ENCODE data around the gene NEDD4L. TPM values are rescaled to one million over a fixed set of nuclear protein-coding genes. Genes with fewer than 3 reads are reported as not detected.

Gene NEDD4L
- total RNA-seq, 2 experiments from 2014 or later, result 3.7 to 4.2 TPM

DNA sequence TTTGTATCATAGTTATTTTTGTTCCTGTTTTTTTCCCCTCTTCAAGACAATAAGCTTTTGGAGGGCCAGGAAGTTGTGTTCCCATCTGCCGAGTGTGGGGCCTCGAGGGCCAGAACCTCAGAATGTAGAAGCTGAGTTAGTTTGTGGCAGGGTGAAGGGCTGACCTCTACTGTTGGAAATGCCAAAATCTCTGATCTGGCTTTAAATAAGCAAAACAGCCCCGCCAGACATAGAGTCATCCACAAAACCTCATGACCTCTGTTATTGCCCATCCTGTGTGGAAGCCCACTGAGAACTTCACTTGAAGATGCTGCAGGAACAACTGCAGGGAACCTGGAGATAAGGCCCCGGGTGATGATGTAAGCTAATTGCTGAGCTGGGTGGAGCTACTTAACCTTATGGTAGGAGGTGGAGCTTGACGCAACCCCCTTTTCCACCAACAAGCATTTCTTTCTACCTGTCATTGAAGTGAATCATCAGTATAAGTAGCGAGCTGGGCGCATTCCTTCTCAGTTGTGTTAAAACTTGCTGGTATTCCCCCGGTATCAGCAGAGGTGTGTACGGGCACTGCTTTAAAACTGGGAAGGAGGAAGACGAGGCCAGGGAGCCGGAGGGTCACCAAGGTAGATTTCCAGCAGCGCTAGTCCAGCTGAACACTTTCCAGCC, 177.2 kb downstream of the NEDD4L start:
- POLR2A ChIA-PET, result no interaction called here
- CTCF ChIA-PET, result no interaction called here

DNA sequence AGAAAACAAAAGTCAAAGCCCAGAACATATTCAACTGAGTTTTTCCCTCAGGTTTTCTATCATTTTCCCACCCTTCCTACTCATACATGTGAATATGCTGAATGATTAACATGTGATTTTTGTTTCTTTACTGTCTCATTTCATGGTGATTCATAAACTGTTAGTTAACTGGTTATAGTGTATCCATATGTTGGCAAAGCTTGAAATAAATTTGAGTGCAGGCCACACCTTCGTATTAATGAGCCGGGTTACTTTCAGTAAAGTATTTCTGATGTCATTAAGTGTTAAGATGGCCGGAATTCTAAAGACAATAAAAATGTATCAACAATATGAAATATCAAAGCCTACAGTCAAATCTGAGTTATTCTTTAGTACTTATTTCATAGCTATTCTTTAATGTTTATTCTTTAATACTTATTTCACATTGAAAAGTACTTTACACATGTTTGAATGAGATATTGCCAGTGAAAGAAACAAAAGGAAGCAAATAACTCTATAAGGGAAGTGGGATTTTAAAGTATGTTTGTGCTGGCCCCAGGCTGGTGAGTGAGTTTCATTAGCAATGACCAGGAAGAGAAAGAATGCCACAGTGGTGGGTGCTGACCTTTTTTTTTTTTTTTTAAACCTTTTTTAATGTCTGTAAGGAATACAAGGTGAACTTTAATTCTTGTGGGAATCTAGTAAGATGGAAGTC, 178.6 kb downstream of the NEDD4L start:
- CTCF ChIA-PET, result no interaction called here
- POLR2A ChIA-PET, result no interaction called here

GRCh38 chr18:58223717-58224424, 179.8 kb downstream of the NEDD4L start:
- CTCF ChIA-PET, result no interaction called here
- POLR2A ChIA-PET, result no interaction called here

GRCh38 chr18:58224425-58224750, 180.4 kb downstream of the NEDD4L start:
- ChIA-PET POLR2A (no interaction called here), CTCF (no interaction called here)

DNA sequence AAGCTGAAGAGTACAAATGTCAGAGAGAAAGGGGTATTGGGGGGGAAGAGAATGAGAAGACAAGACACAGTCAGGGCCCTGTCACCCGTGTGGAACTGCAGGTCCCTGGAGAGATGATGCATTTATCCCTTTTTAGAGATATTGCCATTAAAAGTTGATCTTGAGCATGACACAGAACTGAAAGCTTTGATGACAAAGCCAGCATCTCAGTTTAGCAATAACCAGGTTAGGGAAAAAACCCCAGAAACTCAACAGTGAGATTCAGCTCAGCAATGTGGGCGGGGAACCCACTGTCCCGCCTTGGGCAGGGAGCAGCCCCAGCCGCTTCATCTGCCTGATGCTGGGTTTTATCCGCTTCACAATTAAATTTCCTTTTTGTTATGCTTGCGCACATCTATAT, 181.1 kb downstream of the NEDD4L start:
- POLR2A ChIA-PET, result no interaction called here
- CTCF ChIA-PET, result no interaction called here

GRCh38 chr18:58226429-58226828, 182.4 kb downstream of the NEDD4L start:
- ChIA-PET POLR2A (no interaction called here), CTCF (interaction anchor here (1.1 to 1.2 kb wide), 2 partner anchors 16 to 48 kb away, joined by 4 read pairs; no protein-coding TSS in a partner anchor)

GRCh38 chr18:58227361-58227930, 183.4 kb downstream of the NEDD4L start:
- CTCF ChIA-PET, result no interaction called here

GRCh38 chr18:58228176-58228575, 184.2 kb downstream of the NEDD4L start:
- POLR2A ChIA-PET, result no interaction called here
- CTCF ChIA-PET, result no interaction called here

More at GRCh38 chr18:58227361-58227930, 183.4 kb downstream of the NEDD4L start:
- POLR2A ChIA-PET, result no interaction called here

DNA sequence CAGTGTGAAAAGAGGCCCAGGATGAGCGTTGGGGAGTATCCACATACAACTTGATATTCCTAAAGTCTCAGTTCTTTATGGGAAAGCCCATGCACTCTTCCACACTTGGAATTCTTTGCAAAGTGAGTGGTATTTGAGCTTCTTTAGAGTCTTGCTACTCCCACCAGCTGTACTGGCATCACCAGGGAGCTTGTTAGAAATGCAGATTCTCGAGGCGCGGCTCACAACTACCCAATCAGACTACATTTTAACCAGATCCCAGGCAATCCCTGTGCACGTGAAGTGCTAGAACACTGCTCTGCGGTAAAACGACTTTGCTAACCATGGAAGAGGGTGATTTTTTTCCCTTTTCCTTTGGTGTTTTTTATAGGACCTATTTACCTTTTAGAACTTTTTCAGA, 184.7 kb downstream of the NEDD4L start:
- ChIA-PET CTCF (no interaction called here), POLR2A (no interaction called here)

GRCh38 chr18:58229162-58229561, 185.1 kb downstream of the NEDD4L start:
- ChIA-PET CTCF (no interaction called here), POLR2A (no interaction called here)

GRCh38 chr18:58230438-58231179, 186.6 kb downstream of the NEDD4L start:
- ChIA-PET CTCF (interaction anchor here (0.7 kb wide), 1 partner anchor 645 kb away, joined by 5 read pairs; no protein-coding TSS in a partner anchor), POLR2A (no interaction called here)

DNA sequence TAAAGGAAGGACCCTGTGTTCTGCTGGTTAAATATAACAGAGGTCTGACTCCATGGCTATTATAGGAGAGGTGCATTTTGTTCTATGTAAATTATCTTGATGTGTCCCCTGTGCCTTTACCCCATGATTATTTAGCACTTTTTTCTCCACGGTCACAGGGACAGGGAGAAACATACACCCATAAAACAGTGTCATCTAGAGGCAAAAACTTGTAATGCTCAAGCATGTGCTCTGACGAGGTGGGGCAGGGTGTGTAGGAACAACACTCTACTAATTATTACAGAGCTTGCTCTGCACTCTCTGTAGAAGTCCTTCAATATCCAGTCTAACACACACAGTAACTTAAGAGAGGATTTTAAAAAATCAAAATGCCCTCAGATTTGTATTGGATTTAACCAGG, 187.9 kb downstream of the NEDD4L start:
- CTCF ChIA-PET, result no interaction called here
- POLR2A ChIA-PET, result no interaction called here

GRCh38 chr18:58232668-58233067, 188.6 kb downstream of the NEDD4L start:
- CTCF ChIA-PET, result no interaction called here
- POLR2A ChIA-PET, result no interaction called here

DNA sequence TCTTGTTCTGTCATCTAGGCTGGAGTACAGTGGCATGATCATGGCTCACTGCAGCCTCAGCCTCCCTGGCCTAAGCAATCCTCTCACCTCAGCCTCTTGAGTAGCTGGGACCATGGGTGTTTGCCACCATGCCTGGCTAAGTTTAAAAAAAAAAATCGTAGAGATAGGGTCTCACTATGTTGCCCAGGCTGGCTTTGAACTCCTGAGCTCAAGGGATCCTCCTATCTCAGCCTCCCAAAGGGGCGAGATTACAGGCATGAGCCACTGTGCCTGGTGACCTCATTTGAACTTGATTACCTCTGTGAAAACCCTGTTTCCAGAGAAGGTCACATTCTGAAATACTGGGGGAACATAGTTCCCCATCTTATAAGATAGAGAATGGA, 190.3 kb downstream of the NEDD4L start:
- POLR2A ChIA-PET, result no interaction called here
- CTCF ChIA-PET, result no interaction called here

DNA sequence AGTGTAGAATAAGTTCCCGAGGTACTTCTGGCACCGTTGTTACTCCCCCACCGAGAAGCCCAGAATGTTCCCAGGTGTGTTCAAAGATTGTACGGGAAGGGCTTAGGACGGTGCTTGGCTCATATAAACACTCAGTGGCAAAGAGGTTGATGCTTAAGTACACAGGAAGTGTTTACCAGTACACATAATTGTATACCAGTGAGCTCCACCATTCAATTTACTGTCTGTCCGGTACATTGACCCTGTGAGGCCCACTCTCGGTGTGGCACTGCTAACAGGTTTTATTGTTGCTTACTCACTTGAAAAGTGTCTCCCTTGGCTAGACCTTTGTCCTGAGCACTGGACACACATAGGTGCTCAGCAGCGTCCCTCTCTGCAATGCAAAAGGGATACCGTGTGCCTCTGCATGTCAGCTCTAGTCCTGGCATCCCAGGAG, 191.0 kb downstream of the NEDD4L start:
- CTCF ChIA-PET, result no interaction called here
- POLR2A ChIA-PET, result no interaction called here

DNA sequence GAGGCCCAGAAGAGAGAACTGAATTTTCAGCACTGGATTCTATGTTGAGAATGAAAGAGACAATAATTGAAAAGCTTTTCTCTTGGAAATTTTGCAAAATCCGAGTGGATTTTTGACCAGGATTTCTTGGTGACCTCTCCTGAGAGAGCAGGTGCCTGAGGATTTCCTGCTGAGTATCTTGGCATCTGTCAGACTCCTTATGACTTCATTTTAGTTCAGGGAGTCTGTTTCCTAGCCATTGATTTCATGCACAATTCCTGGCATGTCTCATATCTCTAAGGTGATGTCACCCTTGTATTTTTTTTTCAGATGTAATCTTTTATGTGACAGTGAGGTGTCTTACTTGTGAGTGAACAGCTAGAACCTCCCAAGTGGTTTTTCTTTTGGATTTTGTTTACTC, 195.9 kb downstream of the NEDD4L start:
- CTCF ChIA-PET, result no interaction called here

DNA sequence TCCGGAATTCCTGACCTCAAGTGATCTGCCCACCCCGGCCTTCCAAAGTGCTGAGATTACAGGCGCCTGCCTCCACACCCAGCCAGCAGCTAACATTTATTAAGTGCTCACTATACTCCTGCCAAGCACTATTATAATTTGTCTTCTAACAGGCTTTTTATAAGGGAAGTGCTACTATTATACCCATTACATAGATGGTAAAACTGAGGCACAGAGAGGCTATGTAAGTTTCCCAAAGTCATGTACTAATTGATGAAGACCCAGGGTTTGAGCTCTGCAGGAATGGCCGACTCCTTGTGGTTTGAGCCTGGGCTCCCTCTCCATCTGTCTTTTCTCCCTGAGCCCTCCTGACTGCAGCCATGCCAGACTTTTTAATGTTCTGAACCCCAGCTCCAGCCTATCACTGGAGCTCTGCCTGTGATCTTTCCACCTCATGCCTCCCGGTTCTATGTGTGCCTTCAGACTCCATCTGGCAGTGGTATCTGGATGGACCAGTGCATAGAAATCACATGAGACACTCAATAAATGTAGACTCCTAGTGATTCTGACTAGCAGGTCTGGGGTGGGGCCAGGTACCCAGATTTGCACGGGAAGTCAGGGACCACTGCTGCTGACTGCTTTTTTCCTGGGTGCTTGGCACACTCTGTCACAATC, 197.1 kb downstream of the NEDD4L start:
- ChIA-PET POLR2A (no interaction called here), CTCF (no interaction called here)

More for the DNA sequence above, 195.9 kb downstream of the NEDD4L start:
- POLR2A ChIA-PET, result no interaction called here

GRCh38 chr18:58241877-58242276, 197.9 kb downstream of the NEDD4L start:
- POLR2A ChIA-PET, result no interaction called here
- CTCF ChIA-PET, result interaction anchor here (1.3 kb wide), 1 partner anchor 16 kb away, joined by 4 read pairs; no protein-coding TSS in a partner anchor

DNA sequence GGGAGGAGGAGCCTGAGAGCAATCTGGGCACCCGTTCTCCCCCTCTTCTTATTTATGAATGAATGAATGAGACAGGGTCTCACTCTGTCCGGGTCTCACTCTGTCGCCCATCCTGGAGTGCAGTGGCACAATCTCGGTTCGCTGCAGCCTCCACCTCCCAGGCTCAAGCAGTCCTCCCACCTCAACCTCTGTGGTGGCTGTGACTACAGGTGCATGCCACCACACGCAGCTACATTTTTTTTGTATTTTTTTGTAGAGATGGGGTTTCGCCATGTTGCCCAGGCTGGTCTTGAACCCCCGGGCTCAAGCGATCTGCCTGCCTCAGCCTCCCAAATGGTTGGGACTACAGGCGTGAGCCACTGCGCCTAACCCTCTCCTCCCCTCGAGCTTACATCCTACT, 198.4 kb downstream of the NEDD4L start:
- CTCF ChIA-PET, result interaction anchor here (1.3 kb wide), 1 partner anchor 17 kb away, joined by 4 read pairs; no protein-coding TSS in a partner anchor
- POLR2A ChIA-PET, result no interaction called here

DNA sequence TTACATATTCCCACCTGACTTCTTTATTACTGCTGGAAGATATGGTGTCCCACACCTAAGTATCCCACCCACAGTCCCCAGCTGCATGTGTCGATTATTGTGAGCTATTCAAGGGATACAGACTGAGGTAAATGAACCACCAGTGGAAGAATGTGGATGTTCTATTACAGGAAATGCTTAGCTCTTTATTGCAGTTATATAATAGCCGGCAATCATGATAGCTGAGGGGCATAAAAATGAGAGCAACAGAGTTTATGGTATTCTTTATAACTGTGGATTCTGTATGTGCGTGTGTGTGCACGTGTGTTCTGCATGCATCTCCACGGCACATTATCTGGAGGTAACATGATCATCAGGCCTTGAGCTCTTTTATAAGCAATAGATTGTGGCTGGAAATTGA, 198.9 kb downstream of the NEDD4L start:
- ChIA-PET CTCF (interaction anchor here (1.3 kb wide), 1 partner anchor 17 kb away, joined by 4 read pairs; no protein-coding TSS in a partner anchor), POLR2A (no interaction called here)

All from activated CD8-positive, alpha-beta memory T cell treated with anti-CD3 and anti-CD28 coated beads for 36 hours (primary cell).